GM18508 (cell line): ENCODE results near the gene SCRN2.

Experiments used
- ATAC-seq: cut with Tn5 transposase; IDR thresholded peaks from one replicate; pipeline ENCODE4 v1.9.1; 2021; ENCODE audit warnings: moderate number of reproducible peaks; ENCODE audit not compliant: insufficient read depth, unreplicated experiment

Gene SCRN2

DNA sequence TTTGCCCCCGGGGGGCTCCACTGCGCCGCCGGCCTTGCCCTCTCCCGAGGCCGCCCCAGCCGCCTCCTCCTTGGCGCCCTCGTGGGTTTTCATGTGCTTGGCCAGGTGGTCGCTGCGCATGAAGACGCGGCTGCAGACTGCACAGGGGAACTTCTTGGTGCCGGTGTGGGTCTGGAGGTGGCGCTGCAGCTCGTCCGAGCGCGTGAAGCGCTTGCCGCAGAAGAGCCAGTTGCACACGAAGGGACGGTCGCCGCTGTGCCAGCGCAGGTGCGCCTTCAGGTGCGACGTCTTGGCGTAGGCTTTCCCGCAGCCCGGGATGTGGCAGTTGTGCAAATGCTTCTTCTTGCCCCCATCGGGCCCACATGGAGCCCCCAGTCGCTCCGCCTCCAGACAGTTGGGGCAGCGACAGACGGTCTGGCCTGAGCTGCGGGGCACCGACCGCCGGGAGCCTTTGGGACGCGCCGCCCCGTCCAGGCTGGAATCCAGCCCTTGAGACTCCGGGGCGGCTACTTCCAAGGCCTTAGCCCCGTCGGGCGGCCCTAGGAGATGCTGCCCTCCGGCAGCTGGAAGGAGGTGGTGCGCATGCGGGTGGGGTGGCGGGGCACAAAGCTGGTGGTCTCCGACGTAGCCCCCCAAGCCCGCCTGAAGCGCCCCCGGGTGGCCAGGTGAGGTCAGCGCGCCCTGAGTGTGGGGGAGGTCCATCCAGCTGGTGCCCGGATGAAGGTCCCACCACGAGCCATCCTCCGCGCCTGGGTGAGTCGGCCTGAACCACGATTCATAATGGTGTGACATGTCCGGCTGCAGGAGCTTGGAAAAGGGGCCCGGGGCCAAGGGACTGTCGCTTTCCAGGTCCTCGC, 6.5 kb upstream of the SCRN2 start:
- ATAC-seq = no peak

DNA sequence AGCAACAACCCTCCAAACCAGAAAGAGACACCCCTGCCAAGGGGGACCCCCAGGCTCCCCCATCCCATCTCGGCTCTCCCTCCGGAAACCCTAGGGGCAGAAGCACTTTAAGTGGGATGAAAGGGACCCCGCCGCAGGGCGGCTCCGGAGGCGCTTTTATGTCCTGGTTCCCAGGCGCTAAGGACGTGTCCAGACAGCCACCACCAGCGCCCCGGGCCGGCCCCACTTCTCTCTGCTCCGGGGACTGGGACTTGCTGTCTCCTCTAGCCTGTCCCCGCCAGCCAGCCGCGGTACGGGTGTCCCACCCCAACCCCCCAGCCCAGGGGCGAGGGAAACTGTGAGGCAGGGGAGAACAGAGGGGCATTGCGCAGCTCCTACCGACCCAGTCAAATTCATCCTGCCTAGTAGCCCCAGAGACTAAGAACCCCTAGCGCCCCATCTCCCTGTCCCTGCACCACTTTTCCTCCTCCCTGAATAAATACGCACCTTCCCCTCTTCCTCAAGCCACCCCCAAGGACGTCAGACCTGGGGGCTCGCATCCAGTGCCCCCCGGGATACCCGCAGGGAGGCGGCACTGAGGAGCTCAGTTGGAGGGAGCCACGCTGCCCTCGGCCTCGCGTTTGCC, 5.8 kb upstream of the SCRN2 start:
- no peak for ATAC-seq

DNA sequence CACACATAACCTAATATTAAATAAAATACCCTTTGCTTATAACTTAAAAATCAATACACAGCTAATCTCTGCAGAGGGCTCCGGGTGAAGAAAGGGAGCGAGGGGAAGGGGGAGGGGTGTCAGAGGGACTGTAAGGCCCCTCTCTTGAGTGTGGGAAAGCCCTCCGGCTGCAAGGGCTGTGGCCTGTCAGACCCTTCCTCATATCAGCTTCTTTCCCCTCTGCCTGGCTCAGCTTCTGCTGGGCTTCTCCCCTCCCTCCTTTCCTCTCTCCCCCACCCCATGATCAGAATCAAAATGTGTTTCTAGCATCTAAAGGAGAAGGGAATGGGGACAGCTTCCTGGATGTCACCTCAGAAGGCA, 4.6 kb upstream of the SCRN2 start:
- ATAC-seq = no peak

DNA sequence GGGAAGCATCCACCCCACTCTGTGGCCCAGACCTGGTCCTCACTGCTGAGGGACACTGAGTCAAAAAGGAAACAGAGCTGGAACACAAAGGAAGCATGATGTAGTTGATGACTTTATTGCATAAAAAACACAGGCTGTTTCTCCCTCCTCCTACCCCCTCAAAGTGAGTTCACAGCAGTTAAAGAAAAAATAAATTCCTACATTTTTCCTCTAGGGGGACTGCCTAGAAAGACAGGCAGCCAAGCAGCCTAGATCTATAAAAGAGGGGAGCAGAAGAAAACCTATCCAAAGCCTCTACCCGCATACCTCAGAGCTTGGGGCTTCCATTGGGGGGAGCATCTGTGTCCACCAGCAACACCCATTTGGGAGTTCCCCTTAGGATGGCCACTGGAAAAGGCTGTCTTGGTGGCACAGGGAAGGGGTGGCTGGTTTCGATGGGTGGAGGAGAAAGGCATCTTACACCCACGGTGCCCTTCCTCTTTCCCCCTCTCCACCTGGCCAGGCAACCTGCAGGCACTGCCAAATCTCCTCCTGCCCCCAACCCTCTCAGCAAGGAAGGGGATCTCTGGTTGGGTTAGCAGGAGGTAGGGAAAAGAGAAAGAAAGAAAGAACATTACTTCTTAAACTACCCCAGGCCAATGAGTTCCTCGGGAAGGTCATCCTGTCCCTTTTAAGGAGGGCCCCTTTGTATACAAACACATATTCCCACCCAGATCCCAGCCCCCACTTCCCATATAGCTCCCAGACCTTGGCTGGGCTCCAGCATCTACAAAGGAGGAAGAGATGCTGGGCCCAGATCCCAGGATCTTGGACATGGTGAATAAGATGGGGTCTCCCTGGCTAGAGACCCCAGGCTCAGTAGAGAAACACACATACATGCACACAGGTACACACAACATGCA, 4.0 kb upstream of the SCRN2 start:
- ATAC-seq = no peak

DNA sequence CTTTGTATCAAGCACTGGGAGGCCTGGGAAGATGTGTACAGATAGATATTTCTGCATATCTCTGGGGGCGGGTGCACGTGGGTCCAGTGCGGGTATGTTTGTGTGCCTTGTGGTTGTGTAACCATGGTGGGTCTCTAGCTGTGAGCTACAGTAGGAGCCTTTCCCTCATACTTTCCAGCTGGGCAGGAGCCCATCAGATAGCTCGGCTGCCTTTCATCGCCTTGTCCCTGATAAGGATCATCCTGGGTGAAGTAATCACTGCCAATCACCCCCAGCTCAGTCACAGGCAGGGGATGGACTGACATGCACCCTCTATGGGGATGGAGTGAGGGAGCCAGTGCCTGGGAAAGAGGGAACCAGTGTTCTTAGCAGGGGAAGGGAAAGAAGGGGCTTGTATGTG, 3.2 kb upstream of the SCRN2 start:
- ATAC-seq = no peak

DNA sequence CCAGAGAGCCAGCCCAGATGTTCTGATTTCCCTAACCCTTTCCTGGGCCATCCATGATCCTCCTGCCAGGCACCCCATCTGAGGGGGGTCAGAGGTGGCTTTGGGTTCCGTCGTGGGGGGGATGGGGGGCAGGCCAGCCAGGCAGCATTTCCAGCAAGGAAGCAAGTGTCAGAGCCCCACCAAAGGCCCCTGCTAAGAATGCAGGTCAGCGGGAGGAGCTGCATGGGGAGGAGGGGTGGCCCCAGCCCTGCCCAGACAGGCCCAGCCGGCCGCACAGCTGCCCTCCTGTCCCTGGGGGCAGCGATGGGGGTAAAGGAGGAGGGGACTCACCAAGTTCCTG, 2.3 kb upstream of the SCRN2 start:
- ATAC-seq = no peak

DNA sequence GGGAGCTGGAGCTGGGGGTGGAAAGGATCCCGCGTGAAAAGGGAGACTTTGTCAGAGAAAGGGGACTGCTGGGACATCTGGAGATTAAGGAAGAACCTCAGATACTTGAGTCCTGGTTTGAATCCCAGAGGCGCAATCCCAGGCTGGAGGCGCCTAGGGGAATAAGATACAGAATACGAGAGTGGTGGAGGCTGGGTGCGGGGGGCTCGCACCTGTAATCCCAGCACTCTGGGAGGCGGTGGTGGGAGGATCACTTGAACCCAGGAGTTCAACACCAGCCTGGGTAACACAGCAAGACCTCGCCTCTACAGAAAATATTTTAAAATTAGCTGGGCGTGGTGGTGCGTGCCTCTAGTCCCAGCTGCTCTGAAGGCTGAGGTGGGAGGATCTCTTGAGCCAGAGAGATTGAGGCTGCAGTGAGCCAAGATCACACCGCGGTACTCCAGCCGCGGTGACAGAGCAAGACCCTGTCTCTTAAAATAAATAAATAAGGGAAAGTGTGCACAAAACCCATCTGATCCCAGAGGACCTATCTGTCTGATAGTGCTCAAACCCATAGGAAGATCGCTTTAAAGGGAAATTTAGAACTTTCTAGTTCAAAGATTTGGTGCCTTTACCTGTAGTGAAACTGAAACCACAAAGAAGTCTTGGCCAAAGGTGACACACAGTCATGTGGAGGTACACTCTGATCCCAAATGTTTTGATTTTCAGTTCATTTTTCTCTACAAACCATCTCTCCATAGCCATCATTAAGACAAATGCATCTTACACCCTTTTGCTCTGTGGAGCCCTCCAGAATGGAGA, 617 bp upstream of the SCRN2 start:
- ATAC-seq = no peak

DNA sequence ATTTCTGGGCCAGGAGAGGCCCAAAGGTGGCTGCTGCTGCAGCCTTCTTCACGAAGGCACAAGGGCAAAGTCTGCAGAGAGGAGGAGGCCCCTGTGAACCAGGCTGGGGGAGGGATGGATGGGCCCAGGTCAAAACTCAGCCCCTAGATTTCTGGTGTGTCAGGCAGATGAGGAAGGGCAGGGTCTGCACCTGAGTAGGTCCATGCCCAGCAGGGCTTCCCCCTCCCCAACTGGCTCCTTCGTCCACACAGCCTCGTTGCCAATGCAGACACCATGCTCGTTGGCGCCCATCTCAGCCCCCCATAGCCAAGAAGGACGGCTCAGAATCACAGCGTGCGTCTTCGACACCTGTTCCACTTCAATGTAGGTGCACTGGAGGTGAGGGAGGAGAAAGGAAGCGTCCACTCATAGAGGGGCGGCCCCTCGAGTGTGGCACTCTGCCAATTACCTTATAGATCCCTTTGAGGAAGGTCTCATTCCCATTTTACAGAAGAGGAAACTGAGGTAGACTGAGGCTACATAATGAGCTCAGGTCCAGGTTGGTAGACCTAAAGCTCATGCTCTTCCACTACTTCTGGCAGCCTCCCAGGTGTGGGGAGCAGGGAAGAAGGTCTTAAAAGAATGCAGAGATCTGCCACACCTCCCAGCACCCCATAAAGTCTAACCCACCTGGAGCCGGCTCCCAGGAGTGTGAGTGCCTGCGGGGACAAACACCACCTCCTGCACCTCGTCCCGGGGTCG, 902 bp downstream of the SCRN2 start:
- no peak for ATAC-seq

DNA sequence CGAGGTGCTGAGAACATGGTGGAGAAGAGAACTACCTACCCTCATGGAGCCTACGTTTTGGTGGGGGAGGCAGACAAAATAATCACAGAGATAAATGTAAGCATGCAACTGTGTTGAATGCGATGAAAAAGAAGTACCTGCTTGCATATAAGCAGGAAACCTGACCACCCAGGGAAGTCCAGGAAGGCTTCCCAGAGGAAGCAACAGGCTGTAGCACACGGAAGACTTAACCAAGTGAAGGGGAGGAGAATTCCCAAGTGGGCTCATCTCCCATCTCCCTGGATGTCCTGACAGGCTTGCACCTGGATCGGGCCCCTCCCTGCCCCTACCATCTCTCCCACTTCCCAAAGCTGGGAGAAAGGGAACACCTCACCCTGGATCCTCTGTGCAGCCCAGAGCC, 2.0 kb downstream of the SCRN2 start:
- ATAC-seq = no peak

DNA sequence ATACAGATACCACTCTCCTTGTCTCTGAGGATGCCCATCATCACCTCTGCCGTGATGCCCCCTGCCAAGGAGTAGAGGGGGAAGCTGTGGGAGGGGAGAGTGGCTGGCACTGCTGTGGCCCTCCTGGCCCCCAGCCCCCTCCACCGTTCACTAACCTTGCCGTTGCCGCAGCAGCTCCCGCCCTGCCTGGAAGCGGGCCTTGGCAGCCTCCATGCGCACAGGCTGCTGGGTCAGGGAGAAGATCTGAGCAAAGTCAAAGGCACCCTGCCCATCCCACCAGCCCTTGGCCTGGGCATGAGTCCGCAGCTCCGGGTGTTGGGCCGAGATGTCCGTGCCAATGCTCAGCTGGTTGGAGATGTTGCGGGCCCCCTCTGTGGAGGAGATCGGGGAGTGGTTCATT, 2.4 kb downstream of the SCRN2 start:
- ATAC-seq = no peak

DNA sequence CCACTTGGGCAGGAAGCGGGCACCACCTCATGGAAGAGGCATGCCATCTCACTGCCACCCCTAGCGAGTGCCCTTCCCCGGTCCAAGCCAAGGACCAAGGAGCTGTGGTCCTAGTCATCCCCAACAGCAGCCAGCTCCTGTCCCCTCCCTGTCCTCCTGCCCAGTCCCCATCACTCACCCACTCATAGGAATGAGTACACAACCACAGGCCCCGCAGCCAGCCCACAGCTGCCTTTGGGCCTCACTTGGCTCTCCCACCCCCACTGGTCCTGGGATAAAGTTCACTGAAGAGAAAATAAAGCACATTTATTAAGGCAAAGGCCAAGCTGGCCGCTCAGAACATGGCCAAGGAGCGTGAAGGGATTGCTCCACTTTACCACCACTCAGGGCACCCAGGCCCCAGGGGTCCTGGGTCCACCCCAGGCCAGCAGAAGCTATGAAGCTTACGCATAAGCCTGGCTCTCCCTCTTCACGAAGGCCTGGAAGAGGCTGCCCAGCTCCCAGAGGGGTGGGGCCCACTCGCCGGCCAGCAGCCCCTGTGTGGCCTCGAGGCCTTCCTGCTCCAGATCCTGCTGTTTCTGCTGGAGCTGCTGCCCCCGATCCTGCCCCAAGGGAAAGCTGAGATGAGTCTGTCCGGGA, 3.6 kb downstream of the SCRN2 start:
- no peak for ATAC-seq

DNA sequence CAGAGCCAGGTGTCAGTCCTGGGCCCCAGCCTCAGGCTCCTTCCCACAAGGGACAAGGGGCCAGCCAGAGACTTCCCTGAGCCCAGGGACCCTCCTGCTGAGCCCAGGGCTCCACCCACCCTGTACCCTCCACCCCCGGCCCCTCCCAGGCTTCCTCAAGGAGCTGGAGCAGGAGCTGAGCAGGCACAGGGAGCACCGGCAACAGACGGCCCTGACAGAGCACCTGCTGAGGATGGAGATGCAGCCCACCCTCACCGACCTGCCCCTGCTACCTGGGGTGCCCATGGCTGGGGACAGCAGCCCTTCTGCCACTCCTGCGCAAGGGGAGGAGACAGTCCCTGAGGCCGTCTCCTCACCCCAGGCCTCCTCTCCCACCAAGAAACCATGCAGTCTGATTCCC, 4.5 kb downstream of the SCRN2 start:
- no peak for ATAC-seq

DNA sequence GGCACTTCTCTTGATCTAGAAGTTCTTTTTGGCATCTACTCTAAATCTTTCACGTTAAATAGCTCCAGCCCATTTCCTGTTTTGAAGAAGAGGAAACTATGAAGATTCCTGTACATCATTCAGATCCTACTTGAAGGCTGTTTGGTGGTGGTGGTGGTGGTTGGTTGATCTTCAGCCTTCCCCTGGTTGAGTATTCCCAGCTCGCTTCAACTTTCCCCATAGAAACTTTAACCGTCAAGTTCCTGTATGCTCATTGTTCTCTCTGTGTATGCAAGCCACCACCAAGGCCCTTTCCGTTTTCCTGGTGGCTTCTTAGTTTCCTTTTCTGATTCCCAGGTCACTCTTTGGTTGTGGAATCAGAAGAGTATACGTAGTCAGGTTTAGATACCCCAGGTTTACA, 6.3 kb downstream of the SCRN2 start:
- no peak for ATAC-seq

DNA sequence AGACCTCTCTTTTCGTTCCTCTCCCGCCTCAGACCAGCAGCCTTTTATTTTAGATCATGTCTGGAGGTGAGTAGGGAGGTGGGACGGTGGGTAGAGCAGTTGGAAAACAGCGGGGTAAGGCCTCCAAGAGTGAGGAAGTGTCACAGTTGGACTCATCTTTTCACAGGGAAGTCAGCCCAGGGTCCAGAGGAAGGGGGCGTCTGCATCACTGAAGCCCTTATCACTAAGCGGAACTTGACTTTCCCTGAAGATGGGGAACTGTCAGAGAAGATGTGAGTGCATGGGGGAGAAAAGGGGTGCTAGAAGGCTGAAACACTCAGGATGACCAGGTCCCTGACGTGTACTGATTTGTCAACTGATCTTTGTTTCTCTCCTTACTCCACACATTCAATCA, 9.1 kb downstream of the SCRN2 start:
- no peak for ATAC-seq

DNA sequence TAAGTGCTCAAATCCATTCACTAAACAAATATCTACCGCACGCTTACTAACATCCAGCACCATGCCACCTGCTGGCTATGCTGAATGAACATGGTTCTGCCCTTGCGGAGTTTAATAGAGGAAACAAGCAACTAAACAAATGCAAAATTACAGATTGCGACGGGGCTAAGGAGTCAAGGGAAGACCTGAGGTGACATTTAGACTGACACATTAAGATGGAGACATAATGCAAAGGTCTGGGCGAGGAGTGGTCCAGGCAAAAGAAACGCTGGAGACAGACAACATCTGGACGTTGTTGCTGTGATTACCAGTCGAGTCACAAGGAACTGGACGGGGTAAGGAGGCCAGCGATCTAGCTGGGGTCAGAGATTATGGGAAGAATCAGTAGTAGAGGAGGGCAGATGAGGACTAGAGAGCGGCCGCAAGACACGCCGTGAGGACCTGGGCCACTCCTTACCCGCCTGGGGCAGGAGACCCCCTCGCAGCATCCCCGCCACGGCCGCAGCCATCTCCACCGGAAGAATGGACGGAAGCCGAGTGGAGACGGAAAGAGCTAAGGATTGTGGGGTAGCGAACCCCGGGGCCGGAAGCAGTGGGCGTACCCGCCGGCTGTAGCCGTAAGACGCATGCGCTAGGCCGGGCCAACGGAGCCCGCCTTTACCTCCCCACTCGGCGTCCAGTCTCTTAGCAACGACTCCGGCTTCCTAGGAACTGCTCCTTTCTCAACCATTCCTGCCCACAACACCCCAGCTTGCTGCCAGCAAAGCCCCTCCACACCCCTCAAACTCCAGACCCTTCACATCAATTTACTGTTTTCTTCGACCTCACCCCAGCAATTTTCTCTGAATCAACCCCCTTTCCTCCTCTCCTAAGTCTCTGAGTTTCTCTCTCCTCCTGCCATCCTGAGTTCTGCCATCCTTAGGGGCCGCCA, 9.8 kb downstream of the SCRN2 start, which contains the start of the genes LRRC46 and MRPL10:
Gene LRRC46, plus strand, starts transcription at position 668 of the 931 bp plus-strand sequence. CDS start 320 bp downstream, outside the sequence.
Gene MRPL10, minus strand, starts transcription at position 539 of the 931 bp plus-strand sequence. Its CDS starts 30 bp downstream, at position 509.
- peak; percentile 53 for ATAC-seq

DNA sequence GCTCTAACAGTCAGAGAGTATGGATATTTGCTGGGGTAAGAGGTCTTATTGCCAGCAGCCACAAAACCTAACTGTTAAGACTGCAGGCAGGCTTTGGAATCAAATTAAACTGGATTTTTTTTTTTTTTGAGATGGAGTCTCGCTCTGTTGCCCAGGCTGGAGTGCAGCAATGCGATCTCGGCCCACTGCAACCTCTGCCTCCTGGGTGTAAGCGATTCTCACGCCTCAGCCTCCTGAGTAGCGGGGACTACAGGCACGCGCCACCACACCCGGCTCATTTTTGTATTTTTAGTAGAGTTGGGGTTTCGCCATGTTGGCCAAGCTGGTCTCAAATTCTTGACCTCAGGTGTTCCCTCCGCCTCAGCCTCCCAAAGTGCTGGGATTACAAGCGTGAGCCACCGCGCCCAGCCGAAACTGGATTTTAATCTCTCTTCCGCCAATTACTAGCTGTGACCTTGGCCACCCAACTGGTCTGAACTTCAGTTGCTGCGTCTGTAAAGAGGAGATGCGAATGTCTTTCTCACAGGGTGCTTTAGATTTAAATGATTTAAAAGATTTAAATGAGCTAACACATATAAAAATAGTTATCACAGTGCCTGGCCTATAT, 10.6 kb downstream of the SCRN2 start:
- no peak for ATAC-seq

DNA sequence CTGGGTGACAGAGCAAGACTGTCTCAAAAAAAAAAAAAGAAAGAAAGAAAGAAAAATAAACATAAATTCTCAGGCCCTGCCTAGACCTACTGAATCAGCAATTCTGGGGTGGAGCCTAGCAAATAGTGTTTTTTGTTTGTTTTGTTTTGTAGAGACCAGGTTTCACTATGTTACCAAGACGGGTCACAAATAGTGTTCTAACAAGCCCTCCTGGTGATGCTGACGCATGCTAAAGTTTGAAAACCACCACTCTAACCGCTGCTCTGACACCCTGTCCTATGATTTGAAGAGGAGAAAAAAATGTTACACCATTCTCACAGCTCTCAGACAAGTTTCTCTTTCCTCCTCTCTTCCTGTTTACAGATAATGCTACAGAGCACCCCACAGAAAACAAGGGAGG, 11.2 kb downstream of the SCRN2 start:
- ATAC-seq = no peak

DNA sequence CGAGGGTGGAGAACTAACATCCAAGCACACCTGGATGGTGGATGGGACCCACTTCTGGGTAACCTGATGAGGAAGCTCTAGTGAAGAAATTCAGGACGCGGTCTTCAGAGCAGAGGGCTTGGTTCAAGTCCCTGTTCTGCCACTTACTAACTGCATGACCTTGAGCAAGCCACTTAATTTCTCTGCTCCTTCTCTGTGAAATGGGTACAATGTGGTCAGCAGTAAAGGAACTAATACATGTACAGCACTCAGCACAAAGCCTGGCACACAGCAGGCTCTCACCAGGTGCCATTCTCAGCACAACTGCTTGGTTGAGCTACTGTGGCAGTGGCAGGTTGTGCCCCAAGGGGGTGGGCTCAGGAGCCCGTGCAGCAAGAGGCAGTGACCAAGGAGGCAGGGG, 17.6 kb downstream of the SCRN2 start:
- ATAC-seq = no peak
